Breast epithelium (tissue), 4 donors: ENCODE results near the gene CD320. TPM values are rescaled to one million over a fixed set of nuclear protein-coding genes. Genes with fewer than 3 reads are reported as not detected.
A peak's percentile ranks its signal among the peaks of the same experiment; 100 is the strongest.

ENCODE experiments used
- DNase-seq, 2 donors: peaks; one replicate each; pipeline ENCODE4 v3.0.0-alpha.2; 2019; ENCODE audit warnings: low spot score in 2 of 2
- H3K27ac ChIP-seq, 2 donors: fragments of 200-600 bp; sonication (generic) in 1 of 2; one replicate each; pipeline ENCODE4 v1.5.1; 2016 to 2019; ENCODE audit warnings: mild to moderate bottlenecking in 1 of 2
- H3K27me3 ChIP-seq, 2 donors: fragments of 200-600 bp; sonication (generic) in 1 of 2; one replicate each; pipeline versions ENCODE4 v1.5.1 to v1.6.0; 2017 to 2019; ENCODE audit warnings: control low read depth in 1 of 2, mild to moderate bottlenecking in 1 of 2
- H3K36me3 ChIP-seq: fragments of 200-600 bp; one replicate; pipeline ENCODE4 v1.5.1; 2019
- H3K4me1 ChIP-seq, 2 donors: fragments of 200-600 bp; sonication (generic); one replicate each; pipeline ENCODE4 v1.5.1; 2016 to 2019; ENCODE audit warnings: control low read depth in 1 of 2
- H3K4me3 ChIP-seq, 3 donors: fragments of 200-600 bp; sonication (generic); 1 replicate in 2 of 3; 2 replicates in 1 of 3; pipeline ENCODE4 v1.5.1; 2016 to 2019; ENCODE audit warnings: mild to moderate bottlenecking in 3 of 3, moderate library complexity in 2 of 3
- H3K9me3 ChIP-seq, 2 donors: fragments of 200-600 bp; sonication (generic) in 1 of 2; one replicate each; pipeline ENCODE4 v1.5.1; 2016 to 2019; ENCODE audit warnings: control low read depth in 1 of 2
- CTCF ChIP-seq, 3 donors: fragments of 450-650 bp; IDR thresholded peaks; one replicate each; pipeline ENCODE4 v1.5.1; 2016 to 2017; ENCODE audit warnings: antibody characterized with exemption in 3 of 3, mild to moderate bottlenecking in 3 of 3, moderate library complexity in 3 of 3
- POLR2A ChIP-seq: fragments of 450-650 bp; IDR thresholded peaks from one replicate; pipeline ENCODE4 v1.6.1; 2016; ENCODE audit warnings: antibody characterized with exemption, mild to moderate bottlenecking, moderate library complexity
- POLR2AphosphoS5 ChIP-seq, 3 donors: sonication (generic); formaldehyde crosslinking; IDR thresholded peaks; one replicate each; pipeline ENCODE4 v1.6.1; 2017; ENCODE audit warnings: antibody characterized with exemption in 3 of 3
- intact Hi-C: fragments of 100-400 bp; cut with DNase I; formaldehyde crosslinking; loops from one replicate; pipeline ENCODE4 v1.15.1; 2023; ENCODE audit warnings: low total_unique reads
- total RNA-seq, 3 donors: library from RNA; depleted of rRNA; stranded (reverse); fragments of >200 nt; gene quantifications; one replicate each; pipeline ENCODE4 v1.1.0, GENCODE V29; 2016

Gene CD320
- total RNA-seq, 3 donors from 2014 or later, result 26.9 to 98.6 (median 30.9) TPM

GRCh38 chr19:8262431-8262830, 45.7 kb downstream of the CD320 start:
- no peaks in the 10 kb centered on the region for H3K4me1 ChIP-seq
- intact Hi-C loops, result no loop called here
- TF ChIP-seq POLR2A (no peak), CTCF (IDR thresholded peaks at IDR 0.05) (no peak), POLR2AphosphoS5 (IDR thresholded peaks at IDR 0.05) (no peak)
- H3K27ac ChIP-seq, result no peak overlapping the region
- H3K4me3 ChIP-seq, result no peak overlapping the region
- DNase-seq, result peak in 1 of 2 donors; percentile 15
- no peaks in the 10 kb centered on the region for H3K9me3 ChIP-seq
- no peaks in the 10 kb centered on the region for H3K27me3 ChIP-seq
- H3K36me3 ChIP-seq, result no peaks in the 10 kb centered on the region

- intact Hi-C loops, result no loop called here
- Histone ChIP-seq H3K9me3 (no peaks in the 10 kb centered on the region), H3K4me1 (no peaks in the 10 kb centered on the region), H3K36me3 (no peaks in the 10 kb centered on the region), H3K4me3 (no peak overlapping the region), H3K27me3 (no peaks in the 10 kb centered on the region), H3K27ac (no peak overlapping the region)
- TF ChIP-seq CTCF (IDR thresholded peaks at IDR 0.05) (no peak), POLR2AphosphoS5 (IDR thresholded peaks at IDR 0.05) (no peak), POLR2A (no peak)
- peak in 1 of 2 donors; percentile 38 for DNase-seq
Observed at GRCh38 chr19:8261881-8262280, 46.3 kb downstream of the CD320 start.

DNA sequence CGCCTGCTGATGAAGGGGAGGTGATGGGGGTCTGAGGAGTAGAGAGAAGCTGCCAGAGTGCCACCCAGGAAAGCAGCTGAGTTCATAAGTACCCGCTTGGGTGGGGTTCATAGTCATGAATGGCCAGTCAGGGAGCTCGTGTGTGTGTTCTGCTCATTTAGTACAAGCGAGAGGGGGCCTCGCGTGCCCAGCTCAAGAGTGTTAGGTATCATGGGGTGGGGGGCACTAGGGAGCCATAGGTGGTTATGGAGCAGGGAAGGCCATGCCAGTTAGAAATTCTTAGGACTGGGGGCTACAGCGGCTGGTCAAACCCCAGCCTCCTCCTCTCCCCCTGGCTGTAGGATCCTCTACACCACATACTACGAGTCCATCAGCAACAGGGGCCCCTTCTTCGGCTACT, 46.8 kb downstream of the CD320 start:
- intact Hi-C loops, result no loop called here

DNA sequence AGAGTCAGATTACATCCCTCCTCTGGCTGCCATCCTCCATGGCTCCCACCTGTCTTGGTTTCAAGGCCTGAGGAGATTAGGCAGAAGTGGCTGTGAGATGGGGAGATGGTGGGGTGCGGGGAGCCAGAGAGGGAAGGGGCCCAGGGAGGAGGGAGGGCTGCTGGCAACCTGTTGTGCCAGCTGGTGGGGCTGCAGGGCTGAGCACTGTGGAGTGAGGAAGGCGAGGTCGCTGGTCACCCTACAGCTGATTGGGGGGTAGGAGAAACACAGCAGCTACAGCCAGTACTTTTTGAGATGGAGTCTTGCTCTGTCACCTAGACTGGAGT, 48.3 kb downstream of the CD320 start:
- TF ChIP-seq POLR2AphosphoS5 (IDR thresholded peaks at IDR 0.05) (no peak), CTCF (IDR thresholded peaks at IDR 0.05) (no peak), POLR2A (no peak)
- Histone ChIP-seq H3K36me3 (no peaks in the 10 kb centered on the region), H3K4me1 (no peaks in the 10 kb centered on the region), H3K4me3 (no peak overlapping the region), H3K27ac (no peak overlapping the region), H3K27me3 (no peaks in the 10 kb centered on the region), H3K9me3 (no peaks in the 10 kb centered on the region)
- peak in 1 of 2 donors; percentile 28 for DNase-seq
- intact Hi-C loops, result loop anchor here (10.0 kb wide), 1 partner anchor 95 kb away; no protein-coding TSS in a partner anchor

More for the DNA sequence above, 46.8 kb downstream of the CD320 start:
- Histone ChIP-seq H3K27me3 (no peaks in the 10 kb centered on the region), H3K9me3 (no peaks in the 10 kb centered on the region), H3K27ac (no peak overlapping the region), H3K36me3 (no peaks in the 10 kb centered on the region), H3K4me3 (no peak overlapping the region), H3K4me1 (no peaks in the 10 kb centered on the region)
- peak in 1 of 2 donors; percentile 42 for DNase-seq
- no peak for TF ChIP-seq POLR2A

- Histone ChIP-seq H3K27ac (no peak overlapping the region), H3K4me1 (no peaks in the 10 kb centered on the region), H3K36me3 (no peaks in the 10 kb centered on the region), H3K4me3 (no peak overlapping the region), H3K9me3 (no peaks in the 10 kb centered on the region), H3K27me3 (no peaks in the 10 kb centered on the region)
- peak in 1 of 2 donors; percentile 6 for DNase-seq
- TF ChIP-seq POLR2AphosphoS5 (IDR thresholded peaks at IDR 0.05) (no peak), CTCF (IDR thresholded peaks at IDR 0.05) (no peak), POLR2A (no peak)
- intact Hi-C loops, result loop anchor here (10.0 kb wide), 1 partner anchor 95 kb away; no protein-coding TSS in a partner anchor
Observed at GRCh38 chr19:8259142-8259921, 48.8 kb downstream of the CD320 start.
